Measurements from ENCODE around the gene OR9A2. TPM values are rescaled to one million over a fixed set of nuclear protein-coding genes. Genes with fewer than 3 reads are reported as not detected.
"Not testable (repeated sequence)": the region's sequence is repeated elsewhere in the genome, so short reads cannot be mapped to it uniquely, and the experiment has no call there.

OR9A2 gene
- total RNA-seq, 1 donor from 2014 or later = not detected

DNA sequence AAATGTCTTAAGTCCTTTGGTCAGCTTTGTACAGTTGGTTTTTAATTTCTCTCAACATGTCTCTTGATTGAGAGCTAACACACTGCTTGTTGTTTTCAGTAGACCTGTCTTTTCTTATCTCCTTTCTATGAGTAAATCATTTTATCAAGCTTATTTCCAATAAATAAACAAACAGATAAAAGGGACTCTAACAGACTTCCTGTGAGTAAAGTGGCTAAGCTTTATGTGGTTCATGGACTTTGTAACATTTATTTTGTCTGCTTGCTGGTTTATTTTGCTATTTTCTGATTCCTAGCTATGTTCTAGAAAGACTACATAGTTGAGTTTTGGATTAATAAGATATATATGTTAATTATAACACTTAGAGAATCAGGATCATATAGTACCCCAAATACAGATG is 27.1 kb downstream of the OR9A2 start:
- H3K27ac Mint-ChIP-seq = no peak overlapping the region
- TF ChIP-seq, protein P1, sequence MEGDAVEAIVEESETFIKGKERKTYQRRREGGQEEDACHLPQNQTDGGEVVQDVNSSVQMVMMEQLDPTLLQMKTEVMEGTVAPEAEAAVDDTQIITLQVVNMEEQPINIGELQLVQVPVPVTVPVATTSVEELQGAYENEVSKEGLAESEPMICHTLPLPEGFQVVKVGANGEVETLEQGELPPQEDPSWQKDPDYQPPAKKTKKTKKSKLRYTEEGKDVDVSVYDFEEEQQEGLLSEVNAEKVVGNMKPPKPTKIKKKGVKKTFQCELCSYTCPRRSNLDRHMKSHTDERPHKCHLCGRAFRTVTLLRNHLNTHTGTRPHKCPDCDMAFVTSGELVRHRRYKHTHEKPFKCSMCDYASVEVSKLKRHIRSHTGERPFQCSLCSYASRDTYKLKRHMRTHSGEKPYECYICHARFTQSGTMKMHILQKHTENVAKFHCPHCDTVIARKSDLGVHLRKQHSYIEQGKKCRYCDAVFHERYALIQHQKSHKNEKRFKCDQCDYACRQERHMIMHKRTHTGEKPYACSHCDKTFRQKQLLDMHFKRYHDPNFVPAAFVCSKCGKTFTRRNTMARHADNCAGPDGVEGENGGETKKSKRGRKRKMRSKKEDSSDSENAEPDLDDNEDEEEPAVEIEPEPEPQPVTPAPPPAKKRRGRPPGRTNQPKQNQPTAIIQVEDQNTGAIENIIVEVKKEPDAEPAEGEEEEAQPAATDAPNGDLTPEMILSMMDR (conservative IDR thresholded peaks at IDR 0.05) = no peak
- H3K27me3 Mint-ChIP-seq = peaks cover 5% of the 10 kb centered on the region
- H3K4me3 Mint-ChIP-seq = no peak overlapping the region
- H3K9me3 Mint-ChIP-seq = peaks cover 4% of the 10 kb centered on the region
- no peak for DNase-seq (ENCODE audit: extremely low spot score, unreplicated experiment)
- no peaks in the 10 kb centered on the region for H3K36me3 Mint-ChIP-seq
- H3K4me1 Mint-ChIP-seq (ENCODE audit: unreplicated experiment) = peaks cover 4% of the 10 kb centered on the region

DNA sequence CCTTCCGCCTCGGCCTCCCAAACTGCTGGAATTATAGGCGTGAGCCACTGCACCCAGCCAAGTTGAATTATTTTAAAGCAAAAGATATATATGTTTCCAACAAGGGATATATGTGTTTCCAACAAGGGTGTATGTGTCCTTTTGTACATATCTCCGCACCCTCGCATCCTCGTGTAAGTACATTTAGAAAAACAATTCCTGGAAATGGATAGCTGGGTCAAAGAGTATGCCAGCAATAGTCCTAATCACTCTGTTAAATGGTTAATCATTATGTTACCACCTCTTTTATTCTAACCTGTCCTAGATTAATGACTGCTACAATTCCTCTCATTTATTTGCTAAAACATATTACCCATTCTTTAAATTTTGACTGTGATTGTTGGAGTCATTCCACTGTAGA is 28.0 kb downstream of the OR9A2 start:
- no peaks in the 10 kb centered on the region for H3K36me3 Mint-ChIP-seq
- peaks cover 5% of the 10 kb centered on the region for H3K27me3 Mint-ChIP-seq
- DNase-seq (ENCODE audit: extremely low spot score, unreplicated experiment) = no peak
- H3K27ac Mint-ChIP-seq = no peak overlapping the region
- H3K4me3 Mint-ChIP-seq = no peak overlapping the region
- TF ChIP-seq, protein P1 (conservative IDR thresholded peaks at IDR 0.05) = no peak
- peaks cover 4% of the 10 kb centered on the region for H3K9me3 Mint-ChIP-seq
- H3K4me1 Mint-ChIP-seq (ENCODE audit: unreplicated experiment) = peaks cover 4% of the 10 kb centered on the region

DNA sequence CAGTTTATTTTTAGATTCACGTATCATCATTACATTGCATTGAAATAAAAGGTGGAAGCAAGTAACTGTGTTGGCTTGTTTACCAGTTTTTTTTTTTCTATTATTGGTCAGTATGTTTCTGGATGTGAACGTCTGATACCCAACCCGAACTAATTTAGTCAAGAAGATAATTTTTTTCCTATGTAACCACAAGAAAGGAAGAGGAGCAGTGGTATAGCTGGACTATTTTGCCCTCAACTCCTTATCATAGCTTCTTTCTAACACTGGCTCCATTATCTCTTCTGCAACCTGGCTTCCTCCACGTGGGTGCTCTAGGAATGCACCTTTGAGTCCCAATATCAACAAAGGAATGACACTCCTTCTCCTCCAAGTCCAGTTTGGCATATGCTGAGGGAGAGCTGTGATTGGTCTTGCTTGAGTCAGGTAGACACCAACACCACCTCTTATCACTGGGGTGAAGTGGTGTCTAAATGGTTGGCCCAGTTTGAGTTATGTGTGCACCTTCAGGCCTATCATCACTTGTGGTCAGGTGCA is 29.4 kb downstream of the OR9A2 start:
- H3K27me3 Mint-ChIP-seq = no peaks in the 10 kb centered on the region
- H3K9me3 Mint-ChIP-seq = no peaks in the 10 kb centered on the region
- no peak overlapping the region for H3K27ac Mint-ChIP-seq
- TF ChIP-seq, protein P1 (conservative IDR thresholded peaks at IDR 0.05) = no peak
- H3K36me3 Mint-ChIP-seq = no peaks in the 10 kb centered on the region
- no peak for DNase-seq (ENCODE audit: extremely low spot score, unreplicated experiment)
- H3K4me1 Mint-ChIP-seq (ENCODE audit: unreplicated experiment) = no peaks in the 10 kb centered on the region
- no peak overlapping the region for H3K4me3 Mint-ChIP-seq

DNA sequence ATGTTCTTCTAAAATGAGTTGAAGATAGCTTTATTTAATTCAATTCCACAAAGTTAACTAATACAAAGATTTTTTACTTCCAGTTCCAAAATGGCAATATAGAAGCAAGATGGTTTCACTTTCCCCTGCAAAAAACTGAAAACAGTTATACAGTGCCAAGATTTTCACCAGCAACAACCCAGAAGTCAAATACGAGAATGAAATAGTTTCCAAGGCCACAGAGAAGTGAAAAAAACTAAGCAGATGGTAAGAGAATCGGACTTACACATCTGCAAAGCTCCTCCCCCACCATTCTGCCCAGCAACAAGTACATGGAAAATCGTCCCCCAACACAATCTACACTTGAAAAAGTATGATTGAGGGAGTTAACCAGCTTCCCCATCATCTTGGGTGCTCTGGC is 34.5 kb downstream of the OR9A2 start:
- no peak overlapping the region for H3K4me3 Mint-ChIP-seq
- no peak for DNase-seq (ENCODE audit: extremely low spot score, unreplicated experiment)
- H3K4me1 Mint-ChIP-seq (ENCODE audit: unreplicated experiment) = no peaks in the 10 kb centered on the region
- no peaks in the 10 kb centered on the region for H3K36me3 Mint-ChIP-seq
- no peaks in the 10 kb centered on the region for H3K9me3 Mint-ChIP-seq
- H3K27ac Mint-ChIP-seq = no peak overlapping the region
- TF ChIP-seq, protein P1 (conservative IDR thresholded peaks at IDR 0.05) = no peak
- H3K27me3 Mint-ChIP-seq = no peaks in the 10 kb centered on the region

DNA sequence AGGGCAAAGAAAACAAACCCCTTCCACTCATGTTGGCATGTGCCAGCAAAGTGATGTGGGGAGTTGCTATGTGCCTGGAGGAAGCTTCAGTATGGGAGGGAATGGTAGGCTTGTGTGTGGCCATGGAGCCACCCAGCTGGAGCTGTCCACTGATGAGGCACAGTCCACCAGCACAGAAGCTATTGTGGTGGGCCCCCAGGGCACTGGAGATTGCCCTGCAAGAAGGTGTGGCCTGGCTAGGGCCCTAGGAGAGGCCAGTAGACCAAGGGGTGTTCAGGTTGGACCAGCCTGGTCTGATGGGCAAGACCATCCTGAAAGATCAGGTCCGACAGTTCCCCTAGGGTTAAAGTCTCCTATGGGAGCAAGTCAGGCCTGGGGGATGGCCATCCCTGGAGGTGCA is 42.6 kb downstream of the OR9A2 start:
- Mint-ChIP-seq H3K27me3 (peaks cover 5% of the 10 kb centered on the region), H3K36me3 (no peaks in the 10 kb centered on the region), H3K9me3 (no peaks in the 10 kb centered on the region), H3K4me1 (ENCODE audit: unreplicated experiment) (no peaks in the 10 kb centered on the region), H3K4me3 (no peak overlapping the region), H3K27ac (no peak overlapping the region)
- no peak for DNase-seq (ENCODE audit: extremely low spot score, unreplicated experiment)
- TF ChIP-seq, protein P1 (conservative IDR thresholded peaks at IDR 0.05) = no peak

DNA sequence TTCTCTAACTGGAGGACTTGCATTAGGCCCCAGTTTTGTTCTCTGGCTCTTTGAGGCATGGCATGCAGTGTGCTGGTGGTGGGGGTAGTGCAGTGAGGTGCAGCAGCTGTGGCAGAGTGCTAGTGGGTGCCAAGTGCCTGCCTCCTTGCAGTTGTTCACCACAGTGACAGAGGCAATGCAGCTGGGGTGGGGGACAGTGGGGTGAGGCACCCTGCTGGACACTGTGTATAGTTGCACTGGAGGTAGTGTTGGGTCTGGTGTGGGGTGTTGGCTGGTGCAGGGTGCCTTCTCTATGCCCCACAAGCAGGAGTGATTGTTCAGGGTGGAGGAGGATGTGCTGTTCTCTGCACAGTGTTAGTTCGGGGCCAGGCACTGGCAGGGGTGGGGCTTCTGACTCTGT is 43.1 kb downstream of the OR9A2 start:
- peaks cover 5% of the 10 kb centered on the region for H3K27me3 Mint-ChIP-seq
- no peak for DNase-seq (ENCODE audit: extremely low spot score, unreplicated experiment)

DNA sequence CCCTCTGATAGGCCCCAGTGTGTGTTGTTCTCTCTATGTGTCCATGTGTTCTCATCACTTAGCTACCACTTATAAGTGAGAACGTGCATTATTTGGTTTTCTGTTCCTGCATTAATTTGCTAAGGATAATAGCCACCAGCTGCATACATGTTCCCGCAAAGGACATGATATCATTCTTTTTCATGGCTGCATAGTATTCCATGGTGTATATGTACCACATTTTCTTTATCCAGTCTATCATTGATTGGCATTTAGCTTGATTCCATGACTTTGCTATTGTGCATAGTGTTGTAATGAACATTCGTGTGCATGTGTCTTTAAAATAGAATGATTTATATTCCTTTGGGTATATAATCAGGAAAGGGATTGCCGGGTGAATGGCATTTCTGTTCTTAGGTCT is 48.5 kb downstream of the OR9A2 start:
- H3K27me3 Mint-ChIP-seq; H3K36me3 Mint-ChIP-seq; H3K9me3 Mint-ChIP-seq; H3K27ac Mint-ChIP-seq; H3K4me1 Mint-ChIP-seq (ENCODE audit: unreplicated experiment); H3K4me3 Mint-ChIP-seq; DNase-seq (ENCODE audit: extremely low spot score, unreplicated experiment): not testable (repeated sequence)

More for the DNA sequence above, 43.1 kb downstream of the OR9A2 start:
- TF ChIP-seq, protein P1 (conservative IDR thresholded peaks at IDR 0.05) = no peak
- Mint-ChIP-seq H3K4me1 (ENCODE audit: unreplicated experiment) (no peaks in the 10 kb centered on the region), H3K36me3 (no peaks in the 10 kb centered on the region), H3K27ac (no peak overlapping the region), H3K4me3 (no peak overlapping the region), H3K9me3 (peaks cover under 1% of the 10 kb centered on the region)
